HG02610 (cell line): Measurements from ENCODE around the gene C5orf63.
"Not testable (repeated sequence)": the region's sequence is repeated elsewhere in the genome, so short reads cannot be mapped to it uniquely, and the experiment has no call there.

Experiments used
- ATAC-seq: cut with Tn5 transposase; IDR thresholded peaks from one replicate; pipeline ENCODE4 v1.9.1; 2021; ENCODE audit warnings: mild to moderate bottlenecking, moderate library complexity; ENCODE audit not compliant: unreplicated experiment

The C5orf63 gene

DNA sequence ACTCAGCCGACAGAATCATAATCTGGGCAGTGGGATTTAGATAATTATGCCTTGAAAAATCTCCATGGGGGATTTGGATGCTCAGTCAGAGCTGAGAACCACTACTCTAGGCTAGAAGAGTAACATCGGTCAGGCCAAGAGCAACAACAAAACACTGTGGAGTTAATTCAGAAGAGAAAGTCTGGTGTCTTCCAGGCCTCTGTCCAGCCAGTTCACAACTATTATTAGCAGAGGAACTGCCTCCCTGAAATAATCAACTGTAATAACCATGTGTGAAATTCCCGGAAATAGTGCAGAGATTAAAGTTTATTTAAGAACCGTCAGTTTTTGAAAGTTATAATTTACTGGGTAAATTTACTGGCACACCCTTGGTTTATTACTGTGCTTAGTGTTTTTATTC, 34.8 kb downstream of the C5orf63 start:
- no peak for ATAC-seq

DNA sequence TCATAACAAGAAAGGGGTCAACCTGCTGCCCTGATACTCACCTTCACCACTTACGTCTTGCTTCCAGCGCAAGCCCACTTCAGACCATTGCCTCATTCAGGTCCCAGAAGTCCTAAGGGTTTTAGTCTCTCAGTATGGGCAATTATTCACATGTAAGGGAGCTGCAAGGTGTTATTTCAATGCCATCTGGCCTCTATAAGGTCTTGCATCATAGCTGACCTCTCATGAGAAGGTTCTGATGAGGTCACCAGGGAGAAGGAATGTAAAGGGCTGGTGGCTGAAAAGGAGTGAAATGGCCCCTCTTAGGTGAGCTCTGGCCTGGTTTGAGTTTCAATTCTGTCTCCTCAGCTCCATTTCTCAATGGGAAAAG, 41.5 kb downstream of the C5orf63 start:
- ATAC-seq: no peak

DNA sequence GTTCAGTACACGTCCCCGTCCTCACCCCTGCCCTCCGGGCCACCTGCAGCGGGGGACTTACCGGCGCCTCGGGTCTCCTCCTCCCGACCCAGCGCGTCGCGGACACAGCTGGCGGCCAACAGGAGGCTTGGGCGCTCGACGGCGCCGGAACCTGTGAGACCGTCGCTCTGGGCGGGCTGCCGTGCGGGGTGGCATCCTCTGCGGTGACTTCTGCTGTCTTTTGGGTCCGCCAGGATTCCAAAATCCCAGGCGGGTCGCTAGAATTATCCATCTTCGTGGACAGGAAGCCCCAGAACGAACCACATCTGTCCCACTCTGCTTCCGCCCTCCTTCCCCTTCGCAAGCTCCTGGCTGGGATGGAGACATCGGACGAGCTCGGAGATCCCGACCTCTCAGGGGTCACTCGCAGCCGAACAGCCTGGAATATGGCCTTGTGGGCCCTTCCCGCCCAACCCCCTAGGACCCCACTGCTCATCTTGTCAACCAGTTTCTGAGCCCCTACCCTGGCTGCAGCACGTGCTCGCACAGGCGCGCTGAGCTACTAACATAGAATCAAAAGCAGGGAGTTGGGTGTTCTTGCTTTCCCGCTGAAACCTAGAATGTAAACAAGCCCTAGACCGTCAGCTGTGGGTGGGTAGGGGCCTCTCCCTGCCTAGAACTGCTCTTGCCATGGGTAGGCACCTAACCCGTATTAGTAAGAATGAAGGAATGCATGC, 42.0 kb downstream of the C5orf63 start:
- no peak for ATAC-seq

DNA sequence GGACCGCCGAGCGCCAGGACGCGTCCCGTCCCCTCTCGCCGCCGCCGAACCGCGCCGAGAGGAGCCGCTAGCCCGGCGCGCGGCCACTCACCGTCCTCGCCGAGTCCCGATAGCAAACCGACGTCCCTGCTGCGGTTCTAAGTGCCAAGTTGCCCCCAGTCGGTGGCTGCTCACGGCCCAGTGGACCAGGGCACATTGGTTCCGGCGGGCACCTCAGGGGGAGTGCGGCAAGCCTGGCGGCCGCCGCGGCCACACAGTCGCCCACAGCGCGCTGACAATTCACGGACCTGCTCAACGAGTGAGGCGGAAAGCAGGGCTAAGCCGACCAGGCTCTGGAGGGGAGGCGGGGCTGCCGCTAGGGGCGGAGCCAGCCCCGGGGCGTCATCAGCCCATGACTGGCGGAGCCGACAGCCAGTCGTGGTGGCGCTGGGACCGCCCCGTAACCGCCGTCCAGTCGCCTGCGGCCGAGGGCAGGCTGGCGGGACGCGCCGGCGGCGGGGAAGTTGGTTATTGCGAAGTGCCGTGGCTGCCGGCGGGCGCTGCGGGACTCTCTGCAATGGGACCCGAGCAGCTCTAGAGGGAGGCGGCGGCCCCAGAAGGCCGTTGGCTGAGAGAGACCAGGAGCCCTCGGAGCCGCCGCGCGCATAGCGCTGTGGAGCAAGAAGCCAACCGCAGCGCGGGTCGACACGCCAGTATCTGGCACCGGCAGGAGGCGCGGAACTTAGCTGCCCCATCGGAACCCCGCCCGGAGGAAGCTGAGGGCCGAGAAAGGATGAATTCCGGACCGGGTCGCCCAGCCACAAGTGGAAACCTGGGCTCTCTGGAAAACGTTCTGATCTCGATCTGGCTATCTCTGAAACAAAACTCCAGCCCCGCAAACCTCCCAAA, 42.8 kb downstream of the C5orf63 start, which contains the start of gene MARCHF3:
Gene MARCHF3, minus strand, starts transcription at position 300 of the 888 bp plus-strand sequence. CDS start 112,387 bp downstream, outside the sequence.
- peak; percentile 98 for ATAC-seq

DNA sequence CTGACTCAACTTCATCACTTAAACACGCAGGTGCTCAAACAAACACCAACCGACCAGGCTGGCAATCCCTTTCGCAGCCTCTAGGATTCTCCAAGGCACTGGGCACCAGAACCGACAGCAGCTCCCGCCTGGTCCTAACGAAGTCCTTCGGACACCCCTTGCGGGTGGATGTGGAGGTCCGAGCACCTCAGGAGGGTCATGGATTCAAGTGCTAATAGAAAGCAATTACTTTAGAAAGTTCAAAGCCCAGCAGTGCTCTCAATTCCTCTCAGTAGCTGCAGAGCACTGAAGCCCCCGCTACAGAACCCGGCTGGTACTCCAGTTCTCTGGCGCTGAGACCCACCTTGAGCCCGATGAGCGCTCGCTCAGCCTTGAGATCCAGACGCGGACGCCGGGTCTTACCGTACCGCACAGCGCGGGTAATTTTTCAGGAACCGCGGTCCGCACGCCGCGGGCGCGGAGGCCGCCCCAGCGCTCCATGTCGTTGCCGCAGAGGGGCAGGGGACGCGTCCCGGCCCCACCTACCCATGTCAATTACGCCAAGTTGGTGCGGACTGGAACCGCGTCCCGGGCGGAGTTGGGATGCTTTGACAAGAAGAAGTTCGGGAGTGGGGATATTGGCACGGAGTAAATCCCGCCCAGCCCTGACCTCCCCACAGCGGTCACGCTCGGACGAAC, 43.6 kb downstream of the C5orf63 start:
- peak; percentile 18 for ATAC-seq

DNA sequence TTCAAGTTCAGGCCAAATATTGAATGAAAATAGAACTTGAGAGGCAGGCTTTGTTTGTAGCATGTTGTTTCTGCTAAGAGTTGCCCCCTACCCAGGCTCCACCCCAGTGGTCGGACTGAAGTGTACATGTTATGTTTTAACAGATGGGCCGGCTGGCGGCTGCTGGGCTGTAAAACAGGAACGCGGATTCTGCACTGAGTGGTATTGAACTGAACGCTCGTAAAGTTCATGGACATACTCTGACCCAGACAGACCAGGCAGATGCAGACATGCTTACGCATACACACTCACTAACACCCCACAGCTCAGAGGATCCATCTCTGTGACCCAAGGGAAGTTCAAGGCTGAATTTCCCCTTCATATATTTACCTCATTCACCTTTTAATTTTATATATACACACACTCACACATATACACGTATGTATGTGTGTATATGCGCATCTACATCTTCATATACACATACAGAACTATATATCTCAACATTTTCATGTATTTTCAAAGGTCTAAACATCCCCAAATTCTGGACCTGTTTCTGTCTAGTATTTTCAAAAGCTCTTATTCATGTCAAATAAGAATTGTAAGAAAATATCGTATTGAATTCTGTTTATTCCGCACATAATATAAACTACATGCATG, 44.4 kb downstream of the C5orf63 start:
- no peak for ATAC-seq

DNA sequence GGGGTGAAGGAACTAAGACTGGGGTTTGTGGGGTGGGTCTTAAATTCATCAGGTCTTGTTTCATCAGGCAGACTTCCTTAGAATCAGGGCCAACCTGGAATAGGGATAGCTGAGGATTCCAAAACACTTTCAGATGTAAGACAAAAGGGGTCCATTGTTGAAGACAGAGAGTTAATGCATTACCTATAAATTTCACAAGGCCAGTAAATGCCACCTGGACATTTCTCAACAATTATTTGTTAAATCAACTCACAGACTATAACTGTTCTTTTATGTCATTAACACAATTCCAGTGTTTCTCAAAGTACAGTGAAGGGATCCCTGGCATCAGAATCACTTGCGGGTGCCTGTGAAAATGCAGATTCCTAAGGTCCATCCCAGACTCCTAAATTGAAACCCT, 45.8 kb downstream of the C5orf63 start:
- ATAC-seq: no peak

DNA sequence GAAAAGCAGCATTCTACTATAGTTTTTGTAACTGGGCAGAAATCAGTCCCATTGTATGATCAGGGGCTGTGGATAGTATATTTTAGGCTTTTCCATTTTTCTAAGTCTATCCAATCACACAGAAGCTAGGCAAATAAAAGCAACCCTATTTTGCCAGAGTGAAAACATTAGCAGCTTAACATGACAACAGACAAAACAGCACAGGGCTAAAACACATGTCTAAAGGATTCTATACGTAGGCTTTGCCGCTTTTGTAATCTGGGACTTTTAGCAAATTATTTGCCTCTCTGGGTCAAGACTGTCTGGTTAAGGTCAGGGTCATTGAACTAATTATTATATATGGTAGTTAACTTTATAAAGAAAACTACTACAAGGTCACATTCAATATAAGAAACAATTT, 47.1 kb downstream of the C5orf63 start:
- ATAC-seq: no peak

DNA sequence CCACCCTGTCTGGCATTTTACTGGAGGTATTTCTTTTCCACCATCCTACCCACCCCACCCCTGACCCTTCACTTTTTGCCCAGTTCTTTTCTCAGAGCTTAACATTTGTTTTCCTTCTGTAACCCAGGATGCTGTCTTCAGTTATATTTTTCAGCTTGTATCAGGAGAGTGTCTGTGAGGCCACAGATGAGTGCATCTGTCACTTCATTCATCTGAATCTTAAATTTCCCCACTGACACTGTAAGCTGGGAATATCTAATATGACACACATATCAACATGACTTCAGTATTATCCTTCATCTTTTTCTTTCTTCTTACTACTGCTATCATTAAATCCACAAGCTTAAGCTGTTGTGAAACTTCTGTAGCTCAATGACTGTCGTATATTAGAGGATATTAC, 47.8 kb downstream of the C5orf63 start:
- no peak for ATAC-seq

DNA sequence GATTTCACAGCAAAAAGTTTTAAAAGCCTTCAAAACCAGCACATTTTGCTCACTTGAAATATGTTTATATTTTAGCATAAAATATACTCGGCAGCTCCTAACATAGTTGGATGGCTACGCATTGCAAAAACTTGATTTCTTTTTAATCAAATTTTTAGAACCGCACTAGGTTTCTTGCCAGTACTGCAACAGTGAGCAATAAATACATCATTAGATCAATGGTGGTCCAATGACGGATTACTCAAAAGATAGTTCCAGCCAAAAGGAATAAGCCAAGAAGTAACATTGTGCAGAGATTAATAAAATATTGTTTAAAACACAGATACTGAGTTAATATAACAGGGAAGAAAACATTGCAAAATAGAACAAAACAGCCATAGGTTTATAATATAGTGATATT, 48.5 kb downstream of the C5orf63 start:
- ATAC-seq: no peak

DNA sequence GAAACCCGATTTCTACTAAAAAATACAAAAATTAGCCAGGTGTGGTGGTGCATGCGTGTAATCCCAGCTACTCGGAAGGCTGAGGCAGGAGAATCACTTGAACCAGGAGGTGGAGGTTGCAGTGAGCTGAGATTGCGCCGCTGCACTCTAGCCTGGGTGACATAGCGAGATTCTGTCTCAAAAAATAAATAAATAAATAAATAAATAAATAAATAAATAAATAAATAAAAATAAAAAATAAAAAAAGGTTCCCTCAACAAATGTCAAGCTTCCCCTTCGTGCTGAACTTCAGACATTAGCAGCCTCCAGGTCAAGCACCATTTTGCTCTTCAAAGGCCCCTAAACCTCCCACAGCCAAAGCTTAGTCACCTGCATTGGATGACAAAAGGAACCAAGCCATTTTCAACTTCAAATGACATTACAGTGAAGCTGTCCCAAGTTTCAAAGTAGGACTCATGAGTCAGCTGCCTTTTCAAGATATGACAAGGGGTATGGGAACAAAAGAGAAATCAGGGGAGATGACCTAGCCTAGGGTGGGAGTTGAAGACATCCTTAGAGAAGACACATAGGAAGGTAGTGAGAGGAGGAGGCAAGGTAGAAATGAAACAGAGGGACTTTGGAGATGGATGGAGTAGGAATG, 49.6 kb downstream of the C5orf63 start:
- ATAC-seq: not testable (repeated sequence)

DNA sequence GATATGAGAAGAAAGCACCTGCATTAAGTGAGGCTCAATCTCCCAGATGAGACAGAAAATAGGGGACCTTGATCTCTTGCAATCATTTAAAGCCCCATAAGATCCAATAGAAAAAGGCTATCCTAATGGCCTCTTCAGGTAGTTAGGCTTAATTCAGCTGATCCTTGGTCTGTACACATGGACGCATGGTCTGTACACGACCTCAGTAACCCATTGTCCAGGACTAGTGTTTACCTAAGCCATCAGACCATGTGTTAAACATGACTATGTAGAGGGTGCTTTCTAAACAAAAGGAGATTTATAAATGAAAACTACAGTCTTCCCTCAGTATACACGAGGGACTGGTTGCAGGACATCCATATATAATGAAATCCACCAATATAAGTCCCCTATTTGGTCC, 50.5 kb downstream of the C5orf63 start:
- ATAC-seq: no peak

DNA sequence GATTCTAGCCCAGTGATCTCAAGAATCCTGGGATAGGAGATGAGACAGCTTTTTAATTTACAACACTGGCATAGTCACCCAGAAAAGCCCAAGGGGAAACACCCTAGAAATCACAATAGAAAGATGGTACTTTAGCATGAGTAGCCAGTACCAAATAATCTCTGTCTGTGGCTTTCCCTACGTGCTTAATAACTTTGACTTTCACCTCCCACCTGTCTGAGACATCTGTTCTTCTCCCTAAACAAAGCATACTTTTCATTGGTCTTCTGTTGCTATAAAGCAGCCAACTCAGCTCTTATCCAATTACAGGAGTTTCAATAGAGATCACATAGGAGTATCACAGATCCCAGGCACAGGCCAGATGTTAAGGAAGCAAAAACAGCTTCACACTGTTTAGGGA, 53.4 kb downstream of the C5orf63 start:
- ATAC-seq: peak; percentile 55

DNA sequence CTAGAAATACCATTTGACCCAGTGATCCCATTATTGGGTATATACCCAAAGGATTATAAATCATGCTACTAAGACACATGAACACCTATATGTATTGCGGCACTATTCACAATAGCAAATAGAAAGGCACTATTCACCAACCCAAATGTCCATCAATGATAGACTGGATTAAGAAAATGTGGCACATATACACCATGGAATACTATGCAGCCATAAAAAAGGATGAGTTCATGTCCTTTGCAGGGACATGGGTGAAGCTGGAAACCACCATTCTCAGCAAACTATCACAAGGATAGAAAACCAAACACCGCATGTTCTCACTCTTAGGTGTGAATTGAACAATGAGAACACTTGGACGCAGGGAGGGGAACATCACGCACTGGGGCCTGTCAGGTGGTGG, 56.6 kb downstream of the C5orf63 start:
- not testable (repeated sequence) for ATAC-seq

DNA sequence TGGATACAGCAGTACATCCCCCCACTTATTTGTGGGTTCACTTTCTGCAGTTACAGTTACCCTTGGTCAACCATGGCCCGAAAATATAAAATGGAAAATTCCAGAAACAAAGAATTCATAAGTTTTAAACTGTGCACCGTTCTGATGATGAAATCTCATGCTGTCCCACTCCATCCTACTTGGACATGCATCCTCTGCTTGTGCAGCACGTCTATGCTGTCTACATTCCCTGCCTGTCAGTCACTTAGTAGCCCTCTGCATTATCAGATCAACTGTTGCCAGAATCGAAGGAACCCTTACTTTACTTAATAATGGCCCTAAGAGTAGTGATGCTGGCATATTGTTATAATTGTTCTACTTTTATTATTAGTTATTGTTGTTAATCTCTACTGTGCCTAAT, 57.6 kb downstream of the C5orf63 start:
- ATAC-seq: no peak

DNA sequence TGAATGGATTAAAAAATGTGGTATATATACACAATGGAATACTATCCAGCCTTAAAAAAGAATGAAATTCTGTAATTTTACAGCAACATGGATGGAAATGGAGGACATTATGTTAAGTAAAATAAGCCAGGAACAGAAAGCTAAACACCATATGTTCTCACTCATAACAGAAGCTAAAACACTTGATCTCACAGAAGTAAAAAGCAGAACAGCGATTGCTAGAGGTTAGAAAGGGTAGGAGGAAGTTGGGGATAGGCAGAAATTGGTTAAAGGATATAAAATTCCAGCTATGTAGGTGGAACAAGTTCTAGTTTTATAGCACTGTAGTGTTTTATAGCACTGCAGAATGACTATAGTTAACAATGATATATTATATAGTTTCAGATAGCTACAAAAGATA, 58.7 kb downstream of the C5orf63 start:
- ATAC-seq: no peak

DNA sequence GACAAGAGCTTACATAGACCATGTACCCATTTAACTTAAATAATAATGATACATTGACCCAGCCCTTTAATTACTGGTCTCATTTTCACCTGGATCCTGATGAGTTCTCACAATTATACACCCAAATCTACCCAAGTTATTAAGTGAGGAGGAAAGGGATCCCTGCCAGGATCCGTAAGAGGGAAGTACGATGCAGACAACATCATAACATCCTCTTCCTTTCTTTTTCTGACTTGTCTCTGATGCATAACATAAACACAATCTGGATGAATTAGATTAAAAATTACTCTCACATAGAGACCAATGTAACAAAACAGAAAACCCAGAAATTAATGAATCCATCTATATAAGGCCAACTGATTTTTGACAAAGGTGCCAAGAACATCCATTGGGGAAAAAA, 59.9 kb downstream of the C5orf63 start:
- ATAC-seq: no peak

DNA sequence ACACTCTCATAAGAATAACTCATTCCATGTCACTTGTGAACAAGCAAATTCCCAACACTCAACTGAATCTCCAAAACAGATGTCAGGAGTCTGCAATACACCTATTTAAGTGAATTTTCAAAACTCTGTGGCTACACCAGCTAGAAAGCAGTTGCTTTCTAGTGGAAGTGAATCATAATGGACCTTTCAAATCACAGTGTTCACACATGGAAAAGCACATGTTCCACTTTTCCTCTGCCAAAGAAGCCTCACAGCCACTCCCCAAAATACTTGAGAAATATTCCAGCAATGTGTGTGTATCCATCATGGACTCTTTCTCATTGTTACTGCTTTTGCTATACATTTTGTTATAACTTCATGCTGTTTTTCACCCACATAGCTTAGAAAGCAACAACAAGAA, 60.4 kb downstream of the C5orf63 start:
- ATAC-seq: no peak

DNA sequence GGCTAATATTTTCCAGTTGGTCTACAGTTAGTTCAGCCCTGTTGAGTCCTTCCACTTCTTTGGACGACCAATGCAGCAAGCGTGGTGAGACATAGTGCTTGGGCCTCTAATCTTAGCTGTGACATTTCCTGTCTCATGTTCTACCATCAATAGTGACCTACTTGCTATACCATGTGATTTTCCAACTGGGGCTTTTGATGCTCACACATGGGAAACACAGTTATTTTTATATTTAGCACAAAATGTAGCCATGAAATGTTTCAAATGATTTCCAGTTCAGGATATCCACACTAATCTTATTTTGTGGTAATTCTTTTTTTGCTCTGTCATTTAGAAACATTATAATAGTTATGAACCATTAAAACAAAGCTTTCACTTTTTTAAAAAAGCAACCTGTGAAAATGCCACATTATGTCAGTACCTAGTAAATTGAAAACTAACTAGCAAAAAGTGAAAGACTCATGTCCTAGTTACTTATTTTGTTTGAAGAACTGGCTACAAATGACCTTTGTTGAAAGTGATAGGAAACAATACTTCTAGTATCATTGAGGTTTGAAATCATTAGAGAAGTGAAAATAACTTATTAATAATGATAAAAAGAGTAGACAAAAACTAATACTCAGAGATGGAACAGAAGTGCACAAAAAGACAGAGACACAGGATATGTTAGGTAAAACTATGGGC, 61.2 kb downstream of the C5orf63 start:
- peak; percentile 89 for ATAC-seq

DNA sequence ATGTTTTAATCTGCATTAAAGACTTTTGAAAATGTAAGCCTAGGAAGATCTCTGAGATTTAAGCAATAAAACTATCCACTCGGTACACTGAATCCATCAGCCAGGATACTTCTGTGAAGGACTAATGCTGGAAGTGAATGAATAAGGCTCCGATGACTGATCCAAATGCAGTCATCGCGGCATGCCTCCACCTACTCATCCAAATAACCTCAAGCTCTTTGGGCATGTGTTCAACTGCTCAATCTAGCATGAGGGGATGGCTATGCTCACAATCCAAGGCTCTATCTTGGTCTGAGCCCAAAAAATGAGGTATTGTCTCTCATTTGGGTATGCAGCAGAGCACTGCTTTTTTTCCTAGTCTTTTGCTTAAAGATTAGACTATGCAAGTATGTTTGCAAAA, 62.1 kb downstream of the C5orf63 start:
- no peak for ATAC-seq
